ENCODE measurements around the gene MDH1.
"Not testable (repeated sequence)": the region's sequence is repeated elsewhere in the genome, so short reads cannot be mapped to it uniquely, and the experiment has no call there.

The MDH1 gene

GRCh38 chr2:63614983-63615945, 26.5 kb downstream of the MDH1 start:
- H3K27me3 ChIP-seq (ENCODE audit: control insufficient read depth, insufficient read depth, low read length) = no peaks in the 10 kb centered on the region
- H3K27ac ChIP-seq (ENCODE audit: low read length) = peak overlapping the region; percentile 75
- H3K36me3 ChIP-seq (ENCODE audit: control insufficient read depth, low read depth, low read length) = no peaks in the 10 kb centered on the region
- no peaks in the 10 kb centered on the region for H3K9me3 ChIP-seq (ENCODE audit: control insufficient read depth, low read depth, low read length)
- H3K9ac ChIP-seq (ENCODE audit: low read length) = peak overlapping the region; percentile 91
- H3K4me3 ChIP-seq (ENCODE audit: low read length) = peak overlapping the region; percentile 75
- H3K4me1 ChIP-seq (ENCODE audit: control insufficient read depth, low read depth, low read length) = peaks cover 78% of the 10 kb centered on the region

DNA sequence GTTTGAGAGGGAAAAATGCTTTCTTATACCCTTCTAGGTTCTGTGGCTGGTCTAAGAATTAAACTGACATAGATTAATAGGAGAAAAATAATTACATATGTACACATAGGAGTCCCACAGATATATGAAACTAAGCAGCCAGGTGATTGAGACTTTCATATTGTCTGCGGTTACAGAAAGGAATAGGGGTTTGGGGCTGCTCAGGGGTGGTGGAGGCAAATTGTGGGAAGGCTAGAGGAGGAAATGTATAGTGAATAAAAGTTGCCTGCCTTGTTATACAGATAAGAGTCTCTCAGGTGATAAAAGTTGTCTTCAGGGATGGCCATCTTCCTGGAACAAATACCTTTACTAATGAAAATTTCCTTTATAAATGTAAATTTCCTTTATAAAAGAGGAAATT, 28.6 kb downstream of the MDH1 start:
- Histone ChIP-seq H3K9ac (ENCODE audit: low read length) (peak overlapping the region; percentile 24), H3K27ac (ENCODE audit: low read length) (peak overlapping the region; percentile 62), H3K36me3 (ENCODE audit: control insufficient read depth, low read depth, low read length) (no peaks in the 10 kb centered on the region), H3K4me1 (ENCODE audit: control insufficient read depth, low read depth, low read length) (peaks cover 74% of the 10 kb centered on the region), H3K9me3 (ENCODE audit: control insufficient read depth, low read depth, low read length) (no peaks in the 10 kb centered on the region), H3K27me3 (ENCODE audit: control insufficient read depth, insufficient read depth, low read length) (no peaks in the 10 kb centered on the region), H3K4me3 (ENCODE audit: low read length) (no peak overlapping the region)

GRCh38 chr2:63619328-63619727, 30.6 kb downstream of the MDH1 start:
- H3K4me3 ChIP-seq (ENCODE audit: low read length) = no peak overlapping the region
- H3K27ac ChIP-seq (ENCODE audit: low read length) = peak overlapping the region; percentile 42
- no peaks in the 10 kb centered on the region for H3K27me3 ChIP-seq (ENCODE audit: control insufficient read depth, insufficient read depth, low read length)
- H3K4me1 ChIP-seq (ENCODE audit: control insufficient read depth, low read depth, low read length) = peaks cover 54% of the 10 kb centered on the region
- H3K36me3 ChIP-seq (ENCODE audit: control insufficient read depth, low read depth, low read length) = no peaks in the 10 kb centered on the region
- no peaks in the 10 kb centered on the region for H3K9me3 ChIP-seq (ENCODE audit: control insufficient read depth, low read depth, low read length)
- H3K9ac ChIP-seq (ENCODE audit: low read length) = no peak overlapping the region

DNA sequence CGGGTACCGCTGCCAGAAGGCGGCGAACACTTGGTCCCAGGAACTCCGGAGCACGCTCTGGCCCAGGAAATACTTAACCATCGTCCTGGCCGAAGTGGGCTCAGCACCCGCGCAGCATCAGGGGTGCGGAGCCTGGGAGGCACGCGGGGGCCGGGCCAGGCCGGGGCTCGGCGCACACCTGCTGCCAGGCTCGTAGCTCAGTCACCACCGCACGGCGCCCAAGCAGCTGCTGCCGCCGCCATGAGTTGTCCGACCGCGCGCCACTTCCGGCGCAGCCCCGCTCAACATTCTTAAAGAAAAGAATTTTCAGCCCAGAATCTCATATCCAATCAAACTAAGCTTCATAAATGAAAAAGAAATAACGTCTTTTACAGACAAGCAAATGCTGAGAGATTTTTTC, 34.0 kb downstream of the MDH1 start:
- Histone ChIP-seq H3K36me3 (ENCODE audit: control insufficient read depth, low read depth, low read length) (no peaks in the 10 kb centered on the region), H3K27ac (ENCODE audit: low read length) (no peak overlapping the region), H3K27me3 (ENCODE audit: control insufficient read depth, insufficient read depth, low read length) (no peaks in the 10 kb centered on the region), H3K9ac (ENCODE audit: low read length) (no peak overlapping the region), H3K9me3 (ENCODE audit: control insufficient read depth, low read depth, low read length) (peaks cover 4% of the 10 kb centered on the region), H3K4me3 (ENCODE audit: low read length) (no peak overlapping the region), H3K4me1 (ENCODE audit: control insufficient read depth, low read depth, low read length) (peaks cover 20% of the 10 kb centered on the region)

DNA sequence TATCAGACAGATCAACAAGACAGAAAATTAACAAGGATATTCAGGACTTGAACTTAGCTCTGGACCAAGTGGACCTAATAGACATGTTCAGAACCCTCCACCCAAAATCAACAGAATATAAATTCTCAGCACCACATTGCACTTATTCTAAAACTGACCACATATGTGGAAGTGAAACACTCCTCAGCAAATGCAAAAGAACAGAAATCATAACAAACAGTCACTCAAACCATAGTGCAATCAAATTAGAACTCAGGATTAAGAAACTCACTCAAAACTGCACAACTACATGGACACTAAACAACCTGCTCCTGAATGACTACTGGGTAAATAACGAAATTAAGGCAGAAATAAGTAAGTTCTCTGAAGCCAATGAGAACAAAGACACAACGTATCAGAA, 35.0 kb downstream of the MDH1 start:
- H3K27me3 ChIP-seq (ENCODE audit: control insufficient read depth, insufficient read depth, low read length); H3K27ac ChIP-seq (ENCODE audit: low read length); H3K36me3 ChIP-seq (ENCODE audit: control insufficient read depth, low read depth, low read length); H3K9ac ChIP-seq (ENCODE audit: low read length); H3K9me3 ChIP-seq (ENCODE audit: control insufficient read depth, low read depth, low read length); H3K4me3 ChIP-seq (ENCODE audit: low read length): not testable (repeated sequence)
- peaks cover 10% of the 10 kb centered on the region for H3K4me1 ChIP-seq (ENCODE audit: control insufficient read depth, low read depth, low read length)

DNA sequence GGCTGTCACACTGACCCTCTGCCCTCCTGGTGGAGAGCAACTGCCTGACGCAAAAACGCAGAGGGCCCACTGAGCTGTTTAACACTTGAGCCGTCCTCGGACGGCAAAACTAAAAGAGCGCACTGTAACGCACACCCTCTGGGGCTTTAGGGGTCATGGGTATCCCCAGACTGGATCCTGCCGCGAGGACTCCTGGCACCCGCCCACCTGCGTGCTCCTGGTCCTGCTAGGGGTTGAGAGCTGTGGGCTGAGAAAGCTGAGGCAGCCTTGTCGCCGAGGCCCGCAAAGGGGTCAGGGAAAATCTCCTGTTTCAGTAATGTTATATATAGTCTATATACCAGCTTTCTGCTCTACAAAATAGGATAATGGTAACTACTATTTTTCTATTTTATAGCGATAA, 39.1 kb downstream of the MDH1 start:
- Histone ChIP-seq H3K9ac (ENCODE audit: low read length) (no peak overlapping the region), H3K4me3 (ENCODE audit: low read length) (no peak overlapping the region), H3K27me3 (ENCODE audit: control insufficient read depth, insufficient read depth, low read length) (no peaks in the 10 kb centered on the region), H3K27ac (ENCODE audit: low read length) (no peak overlapping the region), H3K36me3 (ENCODE audit: control insufficient read depth, low read depth, low read length) (no peaks in the 10 kb centered on the region), H3K9me3 (ENCODE audit: control insufficient read depth, low read depth, low read length) (peaks cover 9% of the 10 kb centered on the region), H3K4me1 (ENCODE audit: control insufficient read depth, low read depth, low read length) (no peaks in the 10 kb centered on the region)

GRCh38 chr2:63628403-63628942, 39.7 kb downstream of the MDH1 start:
- no peaks in the 10 kb centered on the region for H3K36me3 ChIP-seq (ENCODE audit: control insufficient read depth, low read depth, low read length)
- no peaks in the 10 kb centered on the region for H3K4me1 ChIP-seq (ENCODE audit: control insufficient read depth, low read depth, low read length)
- no peak overlapping the region for H3K27ac ChIP-seq (ENCODE audit: low read length)
- H3K4me3 ChIP-seq (ENCODE audit: low read length) = no peak overlapping the region
- no peak overlapping the region for H3K9ac ChIP-seq (ENCODE audit: low read length)
- H3K27me3 ChIP-seq (ENCODE audit: control insufficient read depth, insufficient read depth, low read length) = no peaks in the 10 kb centered on the region
- peaks cover 9% of the 10 kb centered on the region for H3K9me3 ChIP-seq (ENCODE audit: control insufficient read depth, low read depth, low read length)

GRCh38 chr2:63631501-63631900, 42.7 kb downstream of the MDH1 start:
- no peak overlapping the region for H3K9ac ChIP-seq (ENCODE audit: low read length)
- H3K4me3 ChIP-seq (ENCODE audit: low read length) = no peak overlapping the region
- H3K27me3 ChIP-seq (ENCODE audit: control insufficient read depth, insufficient read depth, low read length) = no peaks in the 10 kb centered on the region
- no peak overlapping the region for H3K27ac ChIP-seq (ENCODE audit: low read length)
- no peaks in the 10 kb centered on the region for H3K4me1 ChIP-seq (ENCODE audit: control insufficient read depth, low read depth, low read length)
- H3K36me3 ChIP-seq (ENCODE audit: control insufficient read depth, low read depth, low read length) = no peaks in the 10 kb centered on the region
- H3K9me3 ChIP-seq (ENCODE audit: control insufficient read depth, low read depth, low read length) = peaks cover 14% of the 10 kb centered on the region

DNA sequence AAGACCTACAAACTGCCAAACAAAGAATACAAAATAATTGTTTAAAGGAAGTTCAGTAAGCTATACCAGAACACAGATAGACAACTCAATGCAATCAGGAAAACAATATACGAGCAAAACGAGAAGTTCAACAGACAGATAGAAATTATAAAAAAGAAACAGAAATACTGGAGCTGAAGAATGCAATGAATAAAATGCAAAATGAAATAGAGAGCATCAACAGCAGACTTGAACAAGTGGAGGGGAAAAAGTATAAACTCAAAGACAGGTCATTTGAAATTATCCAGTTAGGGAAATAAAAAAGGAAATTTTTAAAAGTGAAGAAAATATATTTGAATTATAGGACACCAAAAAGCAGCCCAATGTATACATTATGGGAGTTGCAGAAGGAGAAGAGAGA, 43.6 kb downstream of the MDH1 start:
- Histone ChIP-seq H3K9ac (ENCODE audit: low read length) (no peak overlapping the region), H3K4me3 (ENCODE audit: low read length) (no peak overlapping the region), H3K36me3 (ENCODE audit: control insufficient read depth, low read depth, low read length) (no peaks in the 10 kb centered on the region), H3K4me1 (ENCODE audit: control insufficient read depth, low read depth, low read length) (no peaks in the 10 kb centered on the region), H3K27ac (ENCODE audit: low read length) (no peak overlapping the region), H3K27me3 (ENCODE audit: control insufficient read depth, insufficient read depth, low read length) (no peaks in the 10 kb centered on the region), H3K9me3 (ENCODE audit: control insufficient read depth, low read depth, low read length) (peaks cover 12% of the 10 kb centered on the region)

DNA sequence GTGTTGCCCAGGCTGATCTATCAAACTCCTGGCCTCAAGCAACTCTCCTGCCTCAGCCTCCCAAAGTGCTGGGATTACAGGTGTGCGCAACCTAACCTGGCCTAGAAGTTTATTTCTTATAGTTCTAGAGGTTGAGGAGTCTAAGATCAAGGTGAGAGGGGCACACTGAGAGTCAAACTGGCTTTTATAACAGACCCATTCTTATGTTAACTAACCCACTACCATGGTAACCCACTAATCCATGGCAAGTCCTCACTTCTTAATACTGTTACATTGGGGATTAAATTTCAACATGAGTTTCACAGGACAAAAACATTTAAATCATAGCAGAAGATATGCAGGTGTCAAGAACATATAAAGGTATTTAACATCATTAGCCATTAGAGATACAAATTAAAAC, 50.6 kb downstream of the MDH1 start:
- Histone ChIP-seq H3K27me3 (ENCODE audit: control insufficient read depth, insufficient read depth, low read length) (no peaks in the 10 kb centered on the region), H3K9ac (ENCODE audit: low read length) (peak overlapping the region; percentile 29), H3K4me1 (ENCODE audit: control insufficient read depth, low read depth, low read length) (peaks cover 13% of the 10 kb centered on the region), H3K27ac (ENCODE audit: low read length) (peak overlapping the region; percentile 81), H3K36me3 (ENCODE audit: control insufficient read depth, low read depth, low read length) (no peaks in the 10 kb centered on the region), H3K9me3 (ENCODE audit: control insufficient read depth, low read depth, low read length) (peaks cover 5% of the 10 kb centered on the region), H3K4me3 (ENCODE audit: low read length) (no peak overlapping the region)

- Histone ChIP-seq H3K4me3 (ENCODE audit: low read length) (no peak overlapping the region), H3K9me3 (ENCODE audit: control insufficient read depth, low read depth, low read length) (no peaks in the 10 kb centered on the region), H3K27me3 (ENCODE audit: control insufficient read depth, insufficient read depth, low read length) (no peaks in the 10 kb centered on the region), H3K27ac (ENCODE audit: low read length) (no peak overlapping the region), H3K9ac (ENCODE audit: low read length) (no peak overlapping the region), H3K4me1 (ENCODE audit: control insufficient read depth, low read depth, low read length) (peaks cover 13% of the 10 kb centered on the region), H3K36me3 (ENCODE audit: control insufficient read depth, low read depth, low read length) (no peaks in the 10 kb centered on the region)
Measured at GRCh38 chr2:63642946-63643345, 54.2 kb downstream of the MDH1 start.

GRCh38 chr2:63643486-63643885, 54.7 kb downstream of the MDH1 start:
- no peaks in the 10 kb centered on the region for H3K27me3 ChIP-seq (ENCODE audit: control insufficient read depth, insufficient read depth, low read length)
- peaks cover 13% of the 10 kb centered on the region for H3K4me1 ChIP-seq (ENCODE audit: control insufficient read depth, low read depth, low read length)
- H3K4me3 ChIP-seq (ENCODE audit: low read length) = no peak overlapping the region
- no peak overlapping the region for H3K9ac ChIP-seq (ENCODE audit: low read length)
- H3K27ac ChIP-seq (ENCODE audit: low read length) = no peak overlapping the region
- no peaks in the 10 kb centered on the region for H3K36me3 ChIP-seq (ENCODE audit: control insufficient read depth, low read depth, low read length)
- no peaks in the 10 kb centered on the region for H3K9me3 ChIP-seq (ENCODE audit: control insufficient read depth, low read depth, low read length)
